Muscle layer of duodenum (tissue), 2 donors: ENCODE data around the gene APBB2.
"Not testable (repeated sequence)": the region's sequence is repeated elsewhere in the genome, so short reads cannot be mapped to it uniquely, and the experiment has no call there.

ENCODE experiments used
- H3K27ac ChIP-seq: one replicate; pipeline ENCODE4 v1.7.0; 2013; ENCODE audit warnings: mild to moderate bottlenecking, low read length
- H3K27me3 ChIP-seq: one replicate; pipeline ENCODE4 v1.7.0; 2013; ENCODE audit warnings: low read depth, mild to moderate bottlenecking, control low read depth, low read length
- H3K36me3 ChIP-seq, 2 donors: one replicate each; pipeline ENCODE4 v1.7.0; 2013; ENCODE audit warnings: low read length in 2 of 2, control low read depth in 1 of 2, mild to moderate bottlenecking in 1 of 2; ENCODE audit not compliant: insufficient read depth in 2 of 2, control insufficient read depth in 1 of 2
- H3K4me1 ChIP-seq, 2 donors: one replicate each; pipeline ENCODE4 v1.7.0; 2013; ENCODE audit warnings: low read length in 2 of 2, mild to moderate bottlenecking in 2 of 2, control low read depth in 1 of 2, moderate library complexity in 1 of 2; ENCODE audit not compliant: insufficient read depth in 2 of 2, control insufficient read depth in 1 of 2
- H3K4me3 ChIP-seq, 2 donors: one replicate each; pipeline ENCODE4 v1.7.0; 2013; ENCODE audit warnings: low read length in 2 of 2, low read depth in 1 of 2, mild to moderate bottlenecking in 1 of 2
- H3K9me3 ChIP-seq, 2 donors: one replicate each; pipeline ENCODE4 v1.7.0; 2013; ENCODE audit warnings: low read length in 2 of 2, control low read depth in 1 of 2, mild to moderate bottlenecking in 1 of 2; ENCODE audit not compliant: control insufficient read depth in 1 of 2
- donor health status: healthy.

The APBB2 gene

GRCh38 chr4:40924096-40924792 lies 290.1 kb downstream of the APBB2 start:
- H3K27me3 ChIP-seq, result no peaks in the 10 kb centered on the region
- H3K27ac ChIP-seq, result no peak overlapping the region
- H3K4me1 ChIP-seq, result no peaks in the 10 kb centered on the region
- H3K4me3 ChIP-seq, result no peak overlapping the region
- peaks cover 0 to 3% of the 10 kb centered on the region in 2 donors for H3K36me3 ChIP-seq
- H3K9me3 ChIP-seq, result no peaks in the 10 kb centered on the region

DNA sequence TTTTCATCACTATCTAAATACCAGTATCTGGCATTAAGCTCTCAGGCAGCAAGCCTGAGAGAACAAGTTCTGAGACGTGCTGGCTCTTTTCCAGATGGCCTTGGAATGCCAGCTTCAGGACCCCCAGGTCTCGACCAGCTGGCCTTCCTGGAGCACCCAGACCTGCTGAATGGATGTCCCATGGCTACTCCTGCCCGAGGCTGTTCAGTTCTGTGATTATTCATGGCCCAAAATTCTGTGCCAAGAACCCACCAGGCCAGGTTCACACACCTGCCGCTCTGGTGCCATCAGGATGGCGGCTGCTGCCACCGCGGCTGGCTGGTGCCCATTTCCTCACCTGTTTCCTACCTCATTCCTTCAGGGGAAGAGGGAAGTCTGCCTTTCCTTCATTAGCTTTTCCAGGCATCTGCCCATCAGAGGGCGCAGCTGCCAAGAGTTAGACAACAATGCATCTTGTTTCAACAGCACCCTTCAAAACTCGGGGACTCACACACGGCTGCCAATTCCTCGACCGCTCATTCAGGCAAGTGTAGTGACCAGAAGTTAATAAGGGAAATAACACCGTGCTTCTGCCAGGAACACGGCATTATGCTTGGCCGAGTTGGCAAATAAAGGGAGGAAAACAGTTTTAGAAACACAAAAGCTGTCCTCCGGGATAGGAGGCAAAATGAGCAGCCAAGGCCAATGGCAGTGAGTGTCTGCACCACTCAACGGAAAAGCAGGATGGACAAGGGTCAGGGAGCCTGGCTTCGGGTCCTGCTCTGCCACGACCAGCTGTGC lies 290.8 kb downstream of the APBB2 start:
- H3K4me1 ChIP-seq, result peaks cover 0 to 5% of the 10 kb centered on the region in 2 donors
- H3K36me3 ChIP-seq, result peaks cover 0 to 3% of the 10 kb centered on the region in 2 donors
- H3K27me3 ChIP-seq, result no peaks in the 10 kb centered on the region
- no peak overlapping the region for H3K27ac ChIP-seq
- no peak overlapping the region for H3K4me3 ChIP-seq
- H3K9me3 ChIP-seq, result no peaks in the 10 kb centered on the region

DNA sequence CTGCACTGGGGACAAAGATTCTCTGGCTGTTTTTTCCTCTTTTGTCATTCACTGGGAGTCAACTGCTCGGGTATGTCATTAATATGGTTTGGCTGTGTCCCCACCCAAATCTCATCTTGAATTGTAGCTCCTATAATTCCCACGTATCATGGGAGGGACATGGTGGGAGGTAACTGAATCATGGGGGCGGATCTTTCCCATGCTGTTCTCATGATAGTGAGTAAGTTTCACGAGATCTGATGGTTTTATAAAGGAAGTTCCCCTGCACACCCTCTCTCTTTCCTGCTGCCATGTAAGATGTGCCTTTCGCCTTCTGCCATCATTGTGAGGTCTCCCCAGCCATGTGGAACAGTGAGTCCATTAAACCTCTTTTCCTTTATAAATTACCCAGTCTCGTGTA lies 294.4 kb downstream of the APBB2 start:
- H3K9me3 ChIP-seq, H3K36me3 ChIP-seq, H3K27me3 ChIP-seq, H3K4me3 ChIP-seq, H3K27ac ChIP-seq: not testable (repeated sequence)
- H3K4me1 ChIP-seq, result peaks cover 0 to 11% of the 10 kb centered on the region in 2 donors

DNA sequence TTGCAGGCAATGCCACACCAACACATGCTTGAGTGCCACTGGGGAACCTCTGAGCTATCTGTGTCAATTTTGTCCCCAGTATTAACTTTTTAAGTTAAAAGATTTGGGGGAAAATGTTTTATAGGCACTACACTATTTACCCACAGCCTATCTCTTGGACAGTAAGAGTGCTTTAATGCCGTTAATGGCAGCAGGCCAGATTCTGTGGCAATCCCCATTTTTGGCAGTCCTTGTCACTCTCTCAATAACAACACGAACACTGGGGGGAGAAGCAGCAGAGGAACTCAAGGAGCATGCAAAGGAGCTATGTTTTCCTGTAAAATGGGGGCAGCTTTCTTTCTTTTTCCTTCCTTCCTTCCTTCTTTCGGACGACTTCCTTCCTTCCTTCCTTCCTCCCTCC lies 296.0 kb downstream of the APBB2 start:
- Histone ChIP-seq H3K4me1 (peaks cover 0 to 11% of the 10 kb centered on the region in 2 donors), H3K27me3 (no peaks in the 10 kb centered on the region), H3K4me3 (no peak overlapping the region), H3K9me3 (no peaks in the 10 kb centered on the region), H3K36me3 (peaks cover 0 to 7% of the 10 kb centered on the region in 2 donors), H3K27ac (no peak overlapping the region)

DNA sequence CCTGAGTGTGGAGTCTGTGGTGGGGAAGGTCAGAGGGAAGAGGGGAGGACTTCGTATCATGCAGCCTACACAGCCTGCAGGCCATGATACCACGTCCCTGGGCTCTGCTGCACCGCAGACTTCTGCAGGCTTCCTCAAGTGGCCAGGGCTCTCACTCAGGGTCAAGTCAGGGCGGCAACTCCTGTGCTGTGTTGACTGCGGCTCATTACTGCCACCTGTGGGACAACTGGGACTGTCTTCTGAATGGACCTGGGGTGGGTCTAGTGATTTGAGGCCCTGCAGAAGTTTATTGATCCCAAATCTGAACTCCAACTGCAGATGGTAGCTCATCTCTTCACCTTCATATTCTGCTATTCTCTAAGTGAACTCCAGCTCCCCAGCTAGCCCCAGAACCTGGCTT lies 297.5 kb downstream of the APBB2 start:
- no peaks in the 10 kb centered on the region for H3K9me3 ChIP-seq
- H3K4me3 ChIP-seq, result no peak overlapping the region
- peaks cover 0 to 11% of the 10 kb centered on the region in 2 donors for H3K4me1 ChIP-seq
- H3K36me3 ChIP-seq, result peaks cover 0 to 7% of the 10 kb centered on the region in 2 donors
- no peaks in the 10 kb centered on the region for H3K27me3 ChIP-seq
- H3K27ac ChIP-seq, result no peak overlapping the region

- Histone ChIP-seq H3K4me1 (peaks cover 0 to 11% of the 10 kb centered on the region in 2 donors), H3K4me3 (no peak overlapping the region), H3K9me3 (no peaks in the 10 kb centered on the region), H3K36me3 (peaks cover 0 to 7% of the 10 kb centered on the region in 2 donors), H3K27me3 (no peaks in the 10 kb centered on the region), H3K27ac (no peak overlapping the region)
Measured at GRCh38 chr4:40916218-40916555, 298.2 kb downstream of the APBB2 start.

- H3K4me1 ChIP-seq, result peaks cover 0 to 11% of the 10 kb centered on the region in 2 donors
- H3K9me3 ChIP-seq, result no peaks in the 10 kb centered on the region
- H3K27me3 ChIP-seq, result no peaks in the 10 kb centered on the region
- H3K4me3 ChIP-seq, result no peak overlapping the region
- no peak overlapping the region for H3K27ac ChIP-seq
- H3K36me3 ChIP-seq, result peaks cover 0 to 4% of the 10 kb centered on the region in 2 donors
Measured at GRCh38 chr4:40915318-40916217, 298.8 kb downstream of the APBB2 start.

- Histone ChIP-seq H3K4me3 (no peak overlapping the region), H3K9me3 (no peaks in the 10 kb centered on the region), H3K4me1 (no peaks in the 10 kb centered on the region), H3K27ac (no peak overlapping the region), H3K27me3 (no peaks in the 10 kb centered on the region), H3K36me3 (peaks cover 0 to 4% of the 10 kb centered on the region in 2 donors)
Measured at GRCh38 chr4:40912460-40913184, 301.7 kb downstream of the APBB2 start.

GRCh38 chr4:40910706-40911105 lies 303.6 kb downstream of the APBB2 start:
- Histone ChIP-seq H3K27me3 (no peaks in the 10 kb centered on the region), H3K36me3 (no peaks in the 10 kb centered on the region), H3K4me3 (no peak overlapping the region), H3K4me1 (no peaks in the 10 kb centered on the region), H3K9me3 (no peaks in the 10 kb centered on the region), H3K27ac (no peak overlapping the region)

- Histone ChIP-seq H3K27ac (no peak overlapping the region), H3K4me1 (no peaks in the 10 kb centered on the region)
Measured at GRCh38 chr4:40909363-40909876, 304.9 kb downstream of the APBB2 start.

More at GRCh38 chr4:40909363-40909876, 304.9 kb downstream of the APBB2 start:
- Histone ChIP-seq H3K4me3 (no peak overlapping the region), H3K9me3 (no peaks in the 10 kb centered on the region), H3K27me3 (no peaks in the 10 kb centered on the region), H3K36me3 (no peaks in the 10 kb centered on the region)
